ENCODE measurements around the gene PPME1. TPM values are rescaled to one million over a fixed set of nuclear protein-coding genes. Genes with fewer than 3 reads are reported as not detected.

Gene PPME1
- total RNA-seq, 8 experiments from 2014 or later, result 34.9 to 68.7 (median 46.8) TPM

DNA sequence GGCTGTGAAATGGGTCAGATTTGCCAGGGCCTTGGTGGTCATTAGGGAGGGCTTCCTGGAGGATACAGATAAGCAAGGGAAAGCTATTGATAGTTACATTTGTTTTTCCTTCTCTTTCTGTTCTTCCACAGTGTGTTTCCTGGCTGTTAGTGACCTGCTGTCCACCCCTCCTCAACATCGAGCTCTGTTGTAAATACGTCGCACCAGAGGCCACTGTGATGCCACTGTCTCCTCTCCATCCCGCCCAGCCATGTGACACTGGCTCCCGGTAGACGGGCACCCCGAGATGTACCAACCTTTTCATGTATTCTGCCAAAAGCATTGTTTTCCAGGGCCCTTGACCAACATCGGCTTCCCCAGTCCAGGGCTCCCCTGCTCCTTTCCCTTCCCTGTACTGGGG is 82.3 kb downstream of the PPME1 start:
- Histone ChIP-seq H3K4me1 (replicated peaks in 1 of 2) (no peaks in the 10 kb centered on the region), H3K27ac (no peak overlapping the region), H3K4me3 (no peak overlapping the region)
- in situ Hi-C loops (cut with MboI; ENCODE audit: low pct_unique_long_range_greater_than_20kb in 2 of 9, low sequenced_read_pairs in 9 of 9, unreplicated experiment in 9 of 9), result loop anchor here in 5 of 9 experiments (10.0 to 25.0 kb wide), 6 partner anchors 184 to 334 kb away; partner anchors contain the start of genes KCNE3 (in 1 of the 5) and POLD3 (in 1 of the 5)
- ATAC-seq (replicated peaks in 6 of 8), result no peak
- WGBS, 10 experiments, result 60 to 100% (median 89%) methylated on average over 1 to 7 of the region's 8 CpGs; no CpG with 5 or more reads in 6 of the 10 experiments

DNA sequence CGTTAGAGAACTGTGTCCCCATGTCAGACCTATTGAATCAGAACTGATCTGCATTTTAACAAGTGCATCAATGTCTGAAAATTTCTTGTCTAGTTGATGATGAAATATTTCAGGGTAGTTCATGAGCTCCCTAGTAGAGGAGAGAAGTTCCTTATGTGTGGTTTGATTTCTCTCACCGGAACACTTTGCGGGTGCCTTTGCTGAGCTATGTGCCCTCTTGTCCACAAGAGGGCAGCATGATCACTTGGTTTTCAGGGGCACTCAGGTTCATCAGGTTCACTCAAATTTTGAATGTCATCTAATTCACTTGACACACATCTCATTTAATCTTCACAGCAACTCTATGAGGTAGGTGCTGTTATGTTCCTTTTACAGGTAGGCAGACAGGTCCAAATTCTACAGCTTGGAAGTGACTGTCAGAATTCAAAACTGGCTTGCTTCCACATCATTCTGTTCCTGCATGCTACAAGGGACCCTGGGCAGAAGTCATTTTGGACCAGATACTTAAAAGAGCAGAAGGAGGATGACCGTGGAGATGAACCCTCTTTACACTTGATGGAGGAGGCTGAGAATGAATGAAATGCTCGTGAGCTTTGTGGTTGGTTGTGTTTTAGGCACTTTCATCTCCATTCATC is 84.8 kb downstream of the PPME1 start:
- Histone ChIP-seq H3K4me1 (replicated peaks in 1 of 2) (no peaks in the 10 kb centered on the region), H3K27ac (no peak overlapping the region), H3K4me3 (no peak overlapping the region)
- in situ Hi-C loops (cut with MboI; ENCODE audit: low pct_unique_long_range_greater_than_20kb in 2 of 9, low sequenced_read_pairs in 9 of 9, unreplicated experiment in 9 of 9), result loop anchor here in 5 of 9 experiments (5.0 to 25.0 kb wide), 7 partner anchors 66 to 331 kb away; partner anchors contain the start of genes KCNE3 (in 1 of the 5) and POLD3 (in 1 of the 5)
- peak; percentile 40 to 75 (median 67) for ATAC-seq (replicated peaks in 6 of 8)
- 37 to 83% (median 60%) methylated on average over 1 to 4 of the region's 5 CpGs for WGBS, 10 experiments

DNA sequence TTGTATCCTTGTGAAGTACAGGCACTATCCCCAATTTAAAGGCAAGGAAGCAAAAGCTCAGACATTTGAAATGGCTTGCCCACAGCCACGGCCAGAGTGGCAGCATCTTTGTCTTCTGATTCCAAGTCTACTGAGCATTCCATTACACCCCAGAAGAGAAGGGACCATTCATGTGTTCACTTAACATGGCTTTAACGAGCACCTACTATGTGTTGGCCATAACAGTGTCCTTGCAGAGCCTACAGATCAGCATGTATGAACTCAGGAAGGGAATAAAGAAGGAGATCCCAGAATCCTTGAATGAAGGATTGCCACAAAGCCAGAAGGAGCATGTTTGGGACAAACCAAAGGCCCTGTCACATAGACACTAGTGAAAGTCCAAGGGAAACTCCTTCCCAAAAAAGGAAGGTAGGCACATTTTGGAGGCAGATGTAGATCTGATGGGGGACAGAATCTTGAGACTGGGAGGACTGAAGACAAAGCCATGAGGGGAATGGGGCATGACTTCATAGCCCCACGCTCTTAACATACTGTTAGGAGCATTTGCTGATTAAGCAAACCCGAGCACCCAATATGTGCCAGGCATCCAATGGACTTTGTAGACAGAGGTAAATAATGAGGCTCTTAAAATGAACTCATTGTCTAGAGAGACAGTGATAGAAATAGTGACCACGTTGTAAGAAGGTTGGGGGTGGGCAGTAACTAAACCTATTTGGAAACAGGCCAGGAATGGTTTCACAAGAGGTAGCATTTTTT is 85.5 kb downstream of the PPME1 start:
- in situ Hi-C loops (cut with MboI; ENCODE audit: low pct_unique_long_range_greater_than_20kb in 2 of 9, low sequenced_read_pairs in 9 of 9, unreplicated experiment in 9 of 9), result loop anchor here in 5 of 9 experiments (5.0 to 25.0 kb wide), 7 partner anchors 66 to 331 kb away; partner anchors contain the start of genes KCNE3 (in 1 of the 5) and POLD3 (in 1 of the 5)
- no peak for ATAC-seq (replicated peaks in 6 of 8)
- WGBS, 10 experiments, result 60 to 100% (median 73%) methylated on average over 2 to 4 of the region's 5 CpGs; no CpG with 5 or more reads in 1 of the 10 experiments
- Histone ChIP-seq H3K4me3 (no peak overlapping the region), H3K4me1 (replicated peaks in 1 of 2) (no peaks in the 10 kb centered on the region), H3K27ac (no peak overlapping the region)

DNA sequence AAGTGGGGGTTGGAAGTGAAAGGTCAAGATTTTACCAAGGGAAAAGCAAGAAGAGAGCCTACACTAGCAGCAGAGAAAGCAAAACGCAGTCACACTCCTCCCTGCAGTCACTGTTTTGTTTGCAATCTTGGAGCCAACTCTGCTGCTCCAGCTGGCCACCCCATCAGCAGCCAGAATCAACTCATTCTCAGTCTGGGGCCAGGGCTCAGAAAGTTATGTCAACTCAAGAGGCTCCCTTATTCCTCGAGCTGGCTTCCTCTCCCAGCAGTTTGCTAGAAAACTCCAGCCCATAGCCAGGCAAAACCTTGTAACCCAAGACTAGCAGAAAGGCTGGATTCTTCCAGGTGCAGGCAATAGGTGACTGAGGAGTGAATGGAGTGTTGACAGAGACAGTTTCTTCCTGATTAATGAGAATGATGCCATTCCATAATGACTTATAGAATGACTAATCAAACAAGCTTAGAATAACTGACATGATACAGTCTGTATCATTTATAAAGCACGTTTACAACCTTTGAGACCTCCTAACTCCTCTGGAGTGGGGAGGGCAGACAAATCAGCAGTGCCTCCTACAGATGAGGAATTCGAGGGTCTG is 87.0 kb downstream of the PPME1 start:
- in situ Hi-C loops (cut with MboI; ENCODE audit: low pct_unique_long_range_greater_than_20kb in 2 of 9, low sequenced_read_pairs in 9 of 9, unreplicated experiment in 9 of 9), result loop anchor here in 5 of 9 experiments (5.0 to 25.0 kb wide), 7 partner anchors 64 to 329 kb away; partner anchors contain the start of genes KCNE3 (in 1 of the 5) and POLD3 (in 1 of the 5)
- no peak overlapping the region for H3K4me3 ChIP-seq
- 0 to 75% (median 17%) methylated on average over 1 to 4 of the region's 4 CpGs; no CpG with 5 or more reads in 1 of the 10 experiments for WGBS, 10 experiments
- H3K4me1 ChIP-seq (replicated peaks in 1 of 2), result no peaks in the 10 kb centered on the region
- no peak overlapping the region for H3K27ac ChIP-seq
- peak in 2 of 8 experiments; percentile 39 to 42 for ATAC-seq (replicated peaks in 6 of 8)

DNA sequence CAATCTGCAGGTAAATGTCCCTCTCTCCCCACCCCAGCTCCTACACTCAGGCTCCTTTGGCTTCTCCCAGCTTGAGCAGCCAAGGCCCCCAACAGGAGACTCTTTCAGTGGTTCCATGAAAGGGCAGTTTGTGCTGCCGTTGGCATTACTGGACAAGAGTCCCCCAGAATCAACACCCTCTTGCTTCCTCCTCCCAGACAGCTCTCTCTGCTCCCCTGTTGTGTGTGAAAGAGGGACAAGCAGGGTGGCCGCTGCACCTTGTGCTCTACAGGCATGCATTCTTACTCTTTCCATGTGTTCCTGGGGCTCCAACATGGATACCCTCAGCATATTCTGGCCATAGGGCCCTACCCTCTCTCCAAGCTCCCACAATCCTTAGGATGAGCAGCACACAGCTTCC is 91.6 kb downstream of the PPME1 start:
- Histone ChIP-seq H3K4me1 (replicated peaks in 1 of 2) (no peaks in the 10 kb centered on the region), H3K27ac (no peak overlapping the region), H3K4me3 (no peak overlapping the region)
- in situ Hi-C loops (cut with MboI; ENCODE audit: low pct_unique_long_range_greater_than_20kb in 2 of 9, low sequenced_read_pairs in 9 of 9, unreplicated experiment in 9 of 9), result loop anchor here in 4 of 9 experiments (25.0 kb wide), 4 partner anchors 175 to 325 kb away; partner anchors contain the start of genes KCNE3 (in 1 of the 4) and POLD3 (in 1 of the 4)
- no peak for ATAC-seq (replicated peaks in 6 of 8)
- 60 to 100% (median 88%) methylated on average over 1 to 2 of the region's 2 CpGs; no CpG with 5 or more reads in 6 of the 10 experiments for WGBS, 10 experiments

DNA sequence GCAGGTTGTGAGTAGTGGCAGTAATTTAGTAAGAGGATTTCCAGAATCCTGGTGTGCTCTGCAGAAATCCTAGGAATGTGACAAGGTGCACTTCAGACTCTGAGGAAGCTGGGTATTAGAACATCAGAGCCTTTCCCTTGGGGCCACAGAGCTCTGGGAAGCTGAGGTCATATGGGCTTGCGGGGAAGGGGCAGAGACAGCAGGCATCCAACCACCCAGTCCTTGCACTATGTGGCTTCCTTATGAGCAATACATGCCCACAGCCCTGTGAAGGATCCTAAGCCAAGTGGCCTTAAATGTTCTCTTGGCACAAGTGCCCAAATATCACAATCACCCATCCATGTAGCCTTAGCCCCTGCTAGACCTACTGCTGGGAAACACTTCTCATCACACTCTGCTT is 94.2 kb downstream of the PPME1 start:
- ATAC-seq (replicated peaks in 6 of 8), result no peak
- in situ Hi-C loops (cut with MboI; ENCODE audit: low pct_unique_long_range_greater_than_20kb in 2 of 9, low sequenced_read_pairs in 9 of 9, unreplicated experiment in 9 of 9), result loop anchor here in 4 of 9 experiments (25.0 kb wide), 4 partner anchors 172 to 322 kb away; partner anchors contain the start of genes KCNE3 (in 1 of the 4) and POLD3 (in 1 of the 4)
- no peaks in the 10 kb centered on the region for H3K4me1 ChIP-seq (replicated peaks in 1 of 2)
- H3K27ac ChIP-seq, result no peak overlapping the region
- 86 to 100% methylated on average over 1 of the region's 1 CpG; no CpG with 5 or more reads in 8 of the 10 experiments for WGBS, 10 experiments
- H3K4me3 ChIP-seq, result no peak overlapping the region

DNA sequence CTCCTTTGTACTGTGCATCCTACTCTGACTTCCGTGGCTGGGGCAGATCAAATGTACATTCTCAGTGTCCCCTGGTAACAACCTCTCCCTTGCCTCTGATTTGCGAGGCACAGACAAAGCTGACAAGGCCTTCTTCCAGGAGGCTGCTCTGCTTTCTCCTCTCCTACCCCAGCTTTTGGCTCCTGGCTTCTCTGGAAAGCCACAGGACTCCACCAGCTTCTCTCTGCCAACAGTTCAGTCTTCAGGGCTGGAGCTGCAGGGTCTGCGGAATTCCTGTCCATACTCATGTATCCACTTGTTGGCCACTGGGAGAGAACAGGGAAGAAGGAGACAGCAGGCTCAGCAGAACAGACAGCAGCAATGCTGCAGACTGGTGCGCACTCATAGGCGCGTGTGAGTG is 95.9 kb downstream of the PPME1 start:
- in situ Hi-C loops (cut with MboI; ENCODE audit: low pct_unique_long_range_greater_than_20kb in 2 of 9, low sequenced_read_pairs in 9 of 9, unreplicated experiment in 9 of 9), result loop anchor here in 4 of 9 experiments (25.0 kb wide), 4 partner anchors 170 to 320 kb away; partner anchors contain the start of genes KCNE3 (in 1 of the 4) and POLD3 (in 1 of the 4)
- 40 to 100% (median 82%) methylated on average over 1 to 6 of the region's 6 CpGs; no CpG with 5 or more reads in 1 of the 10 experiments for WGBS, 10 experiments
- no peak overlapping the region for H3K4me3 ChIP-seq
- ATAC-seq (replicated peaks in 6 of 8), result no peak
- no peaks in the 10 kb centered on the region for H3K4me1 ChIP-seq (replicated peaks in 1 of 2)
- H3K27ac ChIP-seq, result no peak overlapping the region

DNA sequence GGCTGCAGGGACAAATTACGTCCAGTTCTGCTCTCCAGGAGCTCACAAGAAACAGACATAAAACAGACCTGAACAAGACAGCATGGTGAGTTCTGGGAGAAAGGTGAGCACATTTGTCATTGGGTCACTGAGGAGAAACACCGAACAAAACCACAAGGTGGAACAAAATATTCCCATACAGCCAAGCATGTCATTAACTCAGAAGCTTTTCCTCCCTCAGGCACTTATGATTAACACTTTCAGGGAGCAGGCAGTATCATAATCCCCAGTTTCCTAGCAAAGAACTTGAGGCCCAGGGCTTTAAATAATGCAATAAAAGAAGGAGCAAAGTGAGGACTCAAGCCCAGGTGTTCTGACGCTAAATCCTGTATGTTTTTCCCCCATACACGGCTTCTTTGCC is 97.4 kb downstream of the PPME1 start:
- ATAC-seq (replicated peaks in 6 of 8), result peak in 2 of 8 experiments; percentile 35 to 48
- 48 to 100% (median 81%) methylated on average over 1 to 4 of the region's 4 CpGs; no CpG with 5 or more reads in 1 of the 10 experiments for WGBS, 10 experiments
- in situ Hi-C loops (cut with MboI; ENCODE audit: low pct_unique_long_range_greater_than_20kb in 2 of 9, low sequenced_read_pairs in 9 of 9, unreplicated experiment in 9 of 9), result loop anchor here in 4 of 9 experiments (25.0 kb wide), 4 partner anchors 169 to 319 kb away; partner anchors contain the start of genes KCNE3 (in 1 of the 4) and POLD3 (in 1 of the 4)
- Histone ChIP-seq H3K4me1 (replicated peaks in 1 of 2) (no peaks in the 10 kb centered on the region), H3K27ac (no peak overlapping the region), H3K4me3 (no peak overlapping the region)

DNA sequence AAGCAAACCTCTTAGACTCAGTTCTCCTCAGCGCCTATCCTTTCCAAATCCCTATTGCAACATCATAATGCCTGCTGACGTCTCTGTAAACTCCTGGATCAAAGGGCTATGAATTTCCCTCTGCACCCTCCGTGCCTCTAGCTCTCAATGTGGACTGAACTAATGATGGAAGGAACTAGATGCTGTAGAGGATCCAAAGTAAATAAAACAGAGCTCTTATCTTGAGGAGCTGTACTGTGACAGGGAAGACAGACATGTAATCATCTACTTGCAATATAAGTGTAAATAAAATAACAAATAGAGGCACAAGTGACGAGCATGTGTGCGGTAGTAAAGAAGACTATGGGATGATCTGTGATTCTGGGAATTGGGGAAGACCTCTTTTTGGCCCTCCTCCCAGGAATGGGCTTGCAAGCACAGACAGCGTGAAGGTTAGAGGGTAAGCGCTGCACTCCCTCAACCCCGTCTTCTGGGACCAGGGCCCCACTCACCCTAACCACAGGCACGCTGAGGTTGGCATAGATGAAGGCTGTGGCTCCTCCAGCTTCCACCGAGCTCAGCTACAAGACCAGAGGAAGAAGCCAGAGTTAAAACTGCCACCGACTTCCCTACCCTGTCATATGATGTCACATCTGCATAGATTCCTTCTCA is 98.2 kb downstream of the PPME1 start:
- no peaks in the 10 kb centered on the region for H3K4me1 ChIP-seq (replicated peaks in 1 of 2)
- no peak overlapping the region for H3K4me3 ChIP-seq
- H3K27ac ChIP-seq, result no peak overlapping the region
- in situ Hi-C loops (cut with MboI; ENCODE audit: low pct_unique_long_range_greater_than_20kb in 2 of 9, low sequenced_read_pairs in 9 of 9, unreplicated experiment in 9 of 9), result loop anchor here in 4 of 9 experiments (25.0 kb wide), 4 partner anchors 168 to 318 kb away; partner anchors contain the start of genes KCNE3 (in 1 of the 4) and POLD3 (in 1 of the 4)
- no peak for ATAC-seq (replicated peaks in 6 of 8)
- WGBS, 10 experiments, result 52 to 100% (median 79%) methylated on average over 1 to 5 of the region's 11 CpGs

DNA sequence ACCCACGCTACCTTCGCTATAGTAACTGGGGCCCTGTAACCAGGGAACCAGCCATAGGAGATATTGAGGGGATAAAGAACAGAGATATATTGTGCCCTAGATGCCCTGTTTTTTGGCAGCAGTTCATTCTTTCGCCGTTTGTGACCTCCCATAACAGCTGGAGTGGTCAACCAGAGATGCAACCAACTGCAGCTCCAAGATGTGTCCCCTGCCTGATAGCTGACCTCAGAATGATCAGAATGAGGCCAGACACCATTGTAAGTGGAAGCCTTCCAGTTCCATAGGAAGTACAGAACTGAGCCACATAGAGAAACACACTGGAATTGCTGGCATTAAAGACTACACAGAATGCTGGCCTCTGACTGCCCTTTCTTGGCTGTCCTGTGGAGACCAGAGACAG is 101.2 kb downstream of the PPME1 start:
- Histone ChIP-seq H3K4me3 (no peak overlapping the region), H3K4me1 (replicated peaks in 1 of 2) (no peaks in the 10 kb centered on the region), H3K27ac (no peak overlapping the region)
- no peak for ATAC-seq (replicated peaks in 6 of 8)
- in situ Hi-C loops (cut with MboI; ENCODE audit: low pct_unique_long_range_greater_than_20kb in 2 of 9, low sequenced_read_pairs in 9 of 9, unreplicated experiment in 9 of 9), result loop anchor here in 4 of 9 experiments (25.0 kb wide), 4 partner anchors 165 to 315 kb away; partner anchors contain the start of genes KCNE3 (in 1 of the 4) and POLD3 (in 1 of the 4)
- WGBS, 10 experiments, result 40 to 100% (median 85%) methylated on average over 1 to 2 of the region's 4 CpGs; no CpG with 5 or more reads in 6 of the 10 experiments

DNA sequence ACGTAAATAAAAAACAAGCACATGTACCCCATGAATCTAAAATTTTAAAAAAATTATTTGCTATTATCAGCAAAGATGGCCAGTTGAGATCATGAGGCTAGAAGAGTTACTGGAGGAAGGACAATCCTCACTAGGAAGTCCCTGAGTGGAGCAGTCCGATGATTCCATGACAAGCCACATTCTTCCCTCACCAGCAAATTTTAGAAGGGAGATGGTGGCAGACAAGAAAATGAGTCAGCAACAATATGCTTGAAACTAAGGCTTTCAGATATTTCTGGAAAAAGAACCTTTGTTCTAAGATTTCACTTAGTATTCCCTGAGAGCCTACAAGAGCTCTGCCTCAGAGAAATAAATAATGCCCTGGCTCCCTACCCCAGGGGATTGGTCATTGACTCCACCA is 105.5 kb downstream of the PPME1 start:
- no peak for ATAC-seq (replicated peaks in 6 of 8)
- Histone ChIP-seq H3K4me1 (replicated peaks in 1 of 2) (no peaks in the 10 kb centered on the region), H3K4me3 (no peak overlapping the region), H3K27ac (no peak overlapping the region)
- in situ Hi-C loops (cut with MboI; ENCODE audit: low pct_unique_long_range_greater_than_20kb in 2 of 9, low sequenced_read_pairs in 9 of 9, unreplicated experiment in 9 of 9), result no loop called here
- WGBS, 10 experiments, result 0 to 90% (median 68%) methylated on average over 1 to 2 of the region's 2 CpGs

DNA sequence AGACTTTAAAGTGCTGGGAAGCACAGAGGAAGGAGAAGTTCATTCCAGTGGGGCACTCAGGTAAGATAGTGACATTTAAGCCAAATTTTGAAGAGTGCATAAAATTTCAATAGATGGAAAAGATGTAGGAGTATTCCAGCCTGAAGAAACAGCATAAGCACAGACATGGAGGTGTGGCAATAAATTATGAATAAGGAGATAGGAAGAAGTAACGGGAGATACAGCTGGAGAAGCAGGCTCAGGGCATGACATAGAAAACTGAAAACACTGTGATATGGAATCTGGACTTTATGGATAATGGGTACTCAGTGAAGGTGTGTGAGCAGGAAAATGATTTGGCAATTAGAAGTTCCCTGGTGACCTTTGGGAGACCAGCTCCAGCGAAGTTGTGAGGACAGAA is 107.0 kb downstream of the PPME1 start:
- ATAC-seq (replicated peaks in 6 of 8), result no peak
- WGBS, 10 experiments, result 50 to 100% (median 69%) methylated on average over 1 to 2 of the region's 2 CpGs

More for the DNA sequence above, 107.0 kb downstream of the PPME1 start:
- Histone ChIP-seq H3K4me3 (no peak overlapping the region), H3K27ac (no peak overlapping the region), H3K4me1 (replicated peaks in 1 of 2) (peaks cover 0 to 2% of the 10 kb centered on the region in 2 donors)
- in situ Hi-C loops (cut with MboI; ENCODE audit: low pct_unique_long_range_greater_than_20kb in 2 of 9, low sequenced_read_pairs in 9 of 9, unreplicated experiment in 9 of 9), result no loop called here
